SU-DHL-6 (cell line): ENCODE results near the gene PTPRN2.

Experiments
- H2AFZ ChIP-seq: fragments of 200-600 bp; sonication (generic); 2 replicates; pipeline ENCODE4 v1.6.1; 2014; ENCODE audit warnings: low read depth, mild to moderate bottlenecking, moderate library complexity, mixed read lengths, antibody characterized with exemption, low read length; ENCODE audit not compliant: severe bottlenecking
- H3F3A ChIP-seq: fragments of 200-600 bp; shearing (Covaris generic); 2 replicates; pipeline ENCODE4 v1.6.0; 2016; ENCODE audit warnings: antibody characterized with exemption, mild to moderate bottlenecking; ENCODE audit not compliant: insufficient read depth
- H3K27ac ChIP-seq: fragments of 200-600 bp; sonication (generic); 2 replicates; pipeline ENCODE4 v1.5.1; 2016; ENCODE audit warnings: low read depth, mild to moderate bottlenecking, low read length, moderate library complexity, mixed read lengths
- H3K27me3 ChIP-seq: fragments of 200-600 bp; sonication (generic), shearing (Covaris generic); 2 replicates; pipeline ENCODE4 v1.6.0; 2014; ENCODE audit warnings: mild to moderate bottlenecking, low read length
- H3K36me3 ChIP-seq: fragments of 200-600 bp; sonication (generic); 2 replicates; pipeline ENCODE4 v1.6.1; 2014; ENCODE audit warnings: mild to moderate bottlenecking, low read length, mixed read lengths
- H3K4me2 ChIP-seq: fragments of 300-600, 200-600 bp; shearing (Covaris generic), sonication (generic); 2 replicates; pipeline ENCODE4 v1.6.0; 2014; ENCODE audit warnings: low read length, low read depth, mild to moderate bottlenecking; ENCODE audit not compliant: poor library complexity, severe bottlenecking
- H3K4me3 ChIP-seq: fragments of 200-600 bp; sonication (generic); 2 replicates; pipeline ENCODE4 v1.5.1; 2014; ENCODE audit warnings: antibody characterized with exemption, low read length, mild to moderate bottlenecking, mixed read lengths; ENCODE audit not compliant: insufficient read depth, poor library complexity, severe bottlenecking
- H3K79me2 ChIP-seq: fragments of 200-600 bp; sonication (generic); 2 replicates; pipeline ENCODE4 v1.6.1; 2014; ENCODE audit warnings: mild to moderate bottlenecking, low read length, moderate library complexity; ENCODE audit not compliant: insufficient read depth
- H3K9ac ChIP-seq: fragments of 200-600 bp; sonication (generic); 2 replicates; pipeline ENCODE4 v1.7.0; 2014; ENCODE audit warnings: mild to moderate bottlenecking, low read length
- H3K9me2 ChIP-seq: fragments of 200-600 bp; sonication (generic); replicated peaks from 2 replicates; pipeline ENCODE4 v1.6.1; 2014; ENCODE audit warnings: low read length; ENCODE audit not compliant: insufficient read depth
- H3K9me3 ChIP-seq: fragments of 200-600 bp; sonication (generic); 2 replicates; pipeline ENCODE4 v1.6.1; 2014; ENCODE audit warnings: low read length, mixed read lengths; ENCODE audit not compliant: insufficient read depth
- H4K20me1 ChIP-seq: fragments of 200-600 bp; sonication (generic); 2 replicates; pipeline ENCODE4 v1.6.1; 2014; ENCODE audit warnings: low read depth, mild to moderate bottlenecking, antibody characterized with exemption, low read length, moderate library complexity, mixed read lengths
- EZH2phosphoT487 ChIP-seq: fragments of 200-600 bp; sonication (generic), shearing (Covaris generic); conservative IDR thresholded peaks from 2 replicates; pipeline ENCODE4 v1.6.1; 2018; ENCODE audit warnings: mild to moderate bottlenecking, antibody characterized with exemption, low read length, moderate library complexity, mixed read lengths
- TF ChIP-seq, protein P1 (sequence below): fragments of 200-600 bp; sonication (generic); IDR thresholded peaks from one replicate; pipeline ENCODE4 v1.5.1; 2017; ENCODE audit warnings: antibody characterized with exemption, mild to moderate bottlenecking, low read length, moderate library complexity; ENCODE audit not compliant: insufficient read depth, poor library complexity, severe bottlenecking

Gene PTPRN2

DNA sequence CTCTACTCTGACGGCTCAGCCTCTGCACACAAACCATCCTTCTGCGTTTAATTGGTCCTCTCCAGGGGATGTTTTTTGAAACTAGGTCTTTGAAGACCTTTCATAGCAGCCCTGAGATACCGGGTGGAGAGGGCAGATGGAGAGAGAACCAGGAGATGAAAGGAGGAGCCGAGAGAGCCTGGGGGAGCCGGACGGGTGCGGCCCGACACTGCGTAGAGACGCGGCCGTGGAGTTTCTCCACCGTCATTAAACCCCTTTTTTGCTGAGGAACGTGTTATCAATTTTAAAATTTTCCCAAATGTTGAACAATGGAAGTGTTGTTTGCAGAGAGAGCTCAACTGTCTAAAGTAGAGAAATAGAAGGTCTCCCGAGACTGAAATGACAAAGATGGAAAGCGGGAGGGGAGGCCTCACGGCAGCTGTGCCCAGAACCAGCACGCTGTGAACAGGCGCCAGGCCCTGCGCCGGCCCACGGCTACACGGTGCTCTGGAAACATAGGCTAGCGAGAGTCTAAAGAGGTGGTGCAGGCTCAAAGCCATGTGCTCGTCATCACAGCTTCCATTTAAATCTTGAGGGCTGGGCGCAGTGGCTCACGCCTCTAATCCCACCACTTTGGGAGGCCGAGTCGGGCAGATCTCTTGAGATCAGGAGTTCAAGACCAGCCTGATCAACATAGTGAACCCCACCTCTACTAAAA is 307.0 kb downstream of the PTPRN2 start:
- H2AFZ ChIP-seq: no peak overlapping the region
- H3K4me3 ChIP-seq: no peak overlapping the region
- no peak overlapping the region for H3K9ac ChIP-seq
- no peak overlapping the region for H3K4me2 ChIP-seq
- no peaks in the 10 kb centered on the region for H3F3A ChIP-seq
- H3K36me3 ChIP-seq: no peaks in the 10 kb centered on the region
- H3K27ac ChIP-seq: no peak overlapping the region
- TF ChIP-seq EZH2phosphoT487: no peak
- TF ChIP-seq, protein P1, sequence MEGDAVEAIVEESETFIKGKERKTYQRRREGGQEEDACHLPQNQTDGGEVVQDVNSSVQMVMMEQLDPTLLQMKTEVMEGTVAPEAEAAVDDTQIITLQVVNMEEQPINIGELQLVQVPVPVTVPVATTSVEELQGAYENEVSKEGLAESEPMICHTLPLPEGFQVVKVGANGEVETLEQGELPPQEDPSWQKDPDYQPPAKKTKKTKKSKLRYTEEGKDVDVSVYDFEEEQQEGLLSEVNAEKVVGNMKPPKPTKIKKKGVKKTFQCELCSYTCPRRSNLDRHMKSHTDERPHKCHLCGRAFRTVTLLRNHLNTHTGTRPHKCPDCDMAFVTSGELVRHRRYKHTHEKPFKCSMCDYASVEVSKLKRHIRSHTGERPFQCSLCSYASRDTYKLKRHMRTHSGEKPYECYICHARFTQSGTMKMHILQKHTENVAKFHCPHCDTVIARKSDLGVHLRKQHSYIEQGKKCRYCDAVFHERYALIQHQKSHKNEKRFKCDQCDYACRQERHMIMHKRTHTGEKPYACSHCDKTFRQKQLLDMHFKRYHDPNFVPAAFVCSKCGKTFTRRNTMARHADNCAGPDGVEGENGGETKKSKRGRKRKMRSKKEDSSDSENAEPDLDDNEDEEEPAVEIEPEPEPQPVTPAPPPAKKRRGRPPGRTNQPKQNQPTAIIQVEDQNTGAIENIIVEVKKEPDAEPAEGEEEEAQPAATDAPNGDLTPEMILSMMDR: no peak
- no peaks in the 10 kb centered on the region for H3K79me2 ChIP-seq
- no peaks in the 10 kb centered on the region for H3K27me3 ChIP-seq
- H3K9me2 ChIP-seq: no peaks in the 10 kb centered on the region
- no peaks in the 10 kb centered on the region for H4K20me1 ChIP-seq
- H3K9me3 ChIP-seq: no peaks in the 10 kb centered on the region

- no peak overlapping the region for H3K4me2 ChIP-seq
- H3K9ac ChIP-seq: no peak overlapping the region
- TF ChIP-seq, protein P1: no peak
- H3K36me3 ChIP-seq: no peaks in the 10 kb centered on the region
- no peaks in the 10 kb centered on the region for H3F3A ChIP-seq
- no peaks in the 10 kb centered on the region for H4K20me1 ChIP-seq
- H3K9me3 ChIP-seq: no peaks in the 10 kb centered on the region
- H3K9me2 ChIP-seq: no peaks in the 10 kb centered on the region
- H3K4me3 ChIP-seq: no peak overlapping the region
- H3K79me2 ChIP-seq: no peaks in the 10 kb centered on the region
- no peak overlapping the region for H3K27ac ChIP-seq
- no peaks in the 10 kb centered on the region for H3K27me3 ChIP-seq
- no peak overlapping the region for H2AFZ ChIP-seq
Measured at GRCh38 chr7:158279539-158280447, 307.8 kb downstream of the PTPRN2 start.

DNA sequence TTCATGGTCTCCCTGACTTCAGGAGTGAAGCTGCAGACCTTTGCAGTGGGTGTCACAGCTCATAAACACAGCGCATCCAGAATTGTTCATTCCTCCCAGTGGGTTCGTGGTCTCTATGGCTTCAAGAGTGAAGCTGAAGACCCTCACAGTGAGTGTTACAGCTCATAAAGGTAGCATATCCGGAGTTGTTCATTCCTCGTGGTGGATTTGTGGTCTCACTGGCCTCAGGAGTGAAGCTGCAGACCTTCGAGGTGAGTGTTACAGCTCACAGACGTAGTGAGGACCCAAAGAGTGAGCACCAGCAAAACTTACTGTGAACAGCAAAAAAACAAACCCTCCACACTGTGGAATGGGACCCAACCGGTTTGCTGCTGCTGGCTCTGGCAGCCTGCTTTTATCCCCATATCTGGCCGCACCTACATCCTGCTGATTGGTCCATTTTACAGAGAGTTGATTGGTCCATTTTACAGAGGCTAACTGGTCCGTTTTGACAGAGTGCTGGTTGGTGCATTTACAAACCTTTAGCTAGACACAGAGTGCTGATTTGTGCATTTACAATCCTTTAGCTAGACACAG is 308.8 kb downstream of the PTPRN2 start:
- Histone ChIP-seq H2AFZ (no peak overlapping the region), H3K4me3 (no peak overlapping the region), H4K20me1 (no peaks in the 10 kb centered on the region), H3K9me3 (no peaks in the 10 kb centered on the region), H3K36me3 (no peaks in the 10 kb centered on the region), H3K4me2 (no peak overlapping the region), H3K9ac (no peak overlapping the region), H3K79me2 (no peaks in the 10 kb centered on the region), H3K27me3 (no peaks in the 10 kb centered on the region), H3K9me2 (no peaks in the 10 kb centered on the region), H3F3A (no peaks in the 10 kb centered on the region), H3K27ac (no peak overlapping the region)
- no peak for TF ChIP-seq EZH2phosphoT487
- TF ChIP-seq, protein P1: no peak
